NT2/D1 (cell line): ENCODE measurements around the gene TPX2.

Experiments used
- SUZ12 ChIP-seq: IDR thresholded peaks from 2 replicates; pipeline ENCODE4 v1.6.1; 2011; ENCODE audit not compliant: insufficient read length, insufficient read depth; ENCODE audit errors: extremely low read depth
- YY1 ChIP-seq: IDR thresholded peaks from 2 replicates; pipeline ENCODE4 v1.6.1; 2011; ENCODE audit not compliant: insufficient read length, insufficient read depth
- ZNF274 ChIP-seq: IDR thresholded peaks from 2 replicates; pipeline ENCODE4 v1.6.1; 2011; ENCODE audit warnings: mild to moderate bottlenecking, low read depth, low read length

DNA sequence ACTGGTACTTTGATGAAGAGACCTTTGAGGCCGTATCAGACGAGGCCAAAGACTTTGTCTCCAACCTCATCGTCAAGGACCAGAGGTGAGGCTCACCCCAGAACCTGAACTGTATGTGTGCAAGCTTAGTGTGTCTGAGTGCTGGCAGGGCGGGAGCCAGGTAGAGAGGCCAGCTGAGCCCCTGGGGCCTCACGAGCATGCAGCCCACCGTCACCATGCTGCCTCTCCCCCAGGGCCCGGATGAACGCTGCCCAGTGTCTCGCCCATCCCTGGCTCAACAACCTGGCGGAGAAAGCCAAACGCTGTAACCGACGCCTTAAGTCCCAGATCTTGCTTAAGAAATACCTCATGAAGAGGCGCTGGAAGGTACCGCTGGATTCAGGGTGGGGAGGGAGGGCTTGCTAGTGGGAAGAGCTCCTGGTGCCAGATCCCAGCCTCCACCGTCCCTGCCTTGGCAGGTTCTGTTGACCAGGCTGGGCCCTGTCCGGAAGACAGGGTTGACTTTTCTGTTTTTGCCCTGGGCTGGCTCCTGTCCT lies 92.7 kb downstream of the TPX2 start:
- no peak for TF ChIP-seq ZNF274
- TF ChIP-seq YY1 = no peak
- no peak for TF ChIP-seq SUZ12
